Stimulated activated CD8-positive, alpha-beta memory T cell treated with anti-CD3 and anti-CD28 coated beads, Interleukin-4, amount 100 ng/mL, for 4 hours (primary cell): ENCODE measurements around the gene IL17RD.

Source experiments
- DNase-seq, 2 donors: peaks; one replicate each; pipeline ENCODE4 v3.0.0-alpha.2; 2020; ENCODE audit warnings: low read depth in 2 of 2, low spot score in 1 of 2

The IL17RD gene

GRCh38 chr3:57164657-57165573, at the start of gene IL17RD:
Gene IL17RD (minus strand): TSS chr3:57165353. CDS start chr3:57165286, 67 bp downstream.
- peak; percentile 20 to 21 for DNase-seq

GRCh38 chr3:57206423-57206822, 41.3 kb upstream of the IL17RD start:
- no peak for DNase-seq

GRCh38 chr3:57199895-57200297, 34.7 kb upstream of the IL17RD start, which contains the start of gene HESX1:
Gene HESX1 (minus strand): TSS chr3:57199978. CDS start chr3:57199918, 60 bp downstream.
- no peak for DNase-seq

- no peak for DNase-seq
These were observed 29.5 kb upstream of the IL17RD start for GRCh38 chr3:57194641-57195040.

- no peak for DNase-seq
These were observed 26.9 kb upstream of the IL17RD start for GRCh38 chr3:57192028-57192427.

GRCh38 chr3:57184526-57184925, 19.4 kb upstream of the IL17RD start:
- DNase-seq = no peak

- no peak for DNase-seq
These were observed 14.6 kb upstream of the IL17RD start for GRCh38 chr3:57179580-57180410.

- no peak for DNase-seq
These were observed 10.9 kb upstream of the IL17RD start for GRCh38 chr3:57176045-57176444.

GRCh38 chr3:57173687-57174086, 8.5 kb upstream of the IL17RD start:
- DNase-seq = no peak

- no peak for DNase-seq
These were observed 5.8 kb upstream of the IL17RD start for GRCh38 chr3:57170946-57171345.

GRCh38 chr3:57169872-57170623, 4.9 kb upstream of the IL17RD start:
- DNase-seq = peak; percentile 22 to 23

GRCh38 chr3:57169108-57169507, 4.0 kb upstream of the IL17RD start:
- no peak for DNase-seq

- no peak for DNase-seq
These were observed 3.0 kb upstream of the IL17RD start for GRCh38 chr3:57168151-57168550.

GRCh38 chr3:57166660-57167059, 1.5 kb upstream of the IL17RD start:
- no peak for DNase-seq

GRCh38 chr3:57165641-57166040, 488 bp upstream of the IL17RD start:
- no peak for DNase-seq

GRCh38 chr3:57164217-57164656, 916 bp downstream of the IL17RD start:
- no peak for DNase-seq

- no peak for DNase-seq
These were observed 1.4 kb downstream of the IL17RD start for GRCh38 chr3:57163751-57164150.

GRCh38 chr3:57161915-57162314, 3.2 kb downstream of the IL17RD start:
- DNase-seq = no peak

- DNase-seq = no peak
These were observed 4.2 kb downstream of the IL17RD start for GRCh38 chr3:57160765-57161538.

GRCh38 chr3:57160076-57160764, 4.9 kb downstream of the IL17RD start:
- no peak for DNase-seq
